GM12892 (cell line): Measurements from ENCODE around the gene PSEN2.
A peak's percentile ranks its signal among the peaks of the same experiment; 100 is the strongest.
"Not testable (repeated sequence)": the region's sequence is repeated elsewhere in the genome, so short reads cannot be mapped to it uniquely, and the experiment has no call there.

Experiments
- DNase-seq: peaks from one replicate; pipeline ENCODE4 v3.0.0; 2011; ENCODE audit not compliant: insufficient read length
- FAIRE-seq: peaks from 2 replicates; lab custom pipeline; 2011; peaks lifted over from hg19 to GRCh38; lab: Jason Lieb, UNC
- POLR2A ChIP-seq: IDR thresholded peaks from 2 replicates; pipeline ENCODE4 v1.6.1; 2011; ENCODE audit warnings: low read depth, low read length, control low read depth
- POLR2AphosphoS5 ChIP-seq: IDR thresholded peaks from 2 replicates; pipeline ENCODE4 v1.6.1; 2011; ENCODE audit warnings: low read depth, low read length, control low read depth
- TAF1 ChIP-seq: IDR thresholded peaks from 2 replicates; pipeline ENCODE4 v1.6.1; 2011; ENCODE audit warnings: low read depth, mild to moderate bottlenecking, control low read depth, low read length, borderline replicate concordance

PSEN2 gene

DNA sequence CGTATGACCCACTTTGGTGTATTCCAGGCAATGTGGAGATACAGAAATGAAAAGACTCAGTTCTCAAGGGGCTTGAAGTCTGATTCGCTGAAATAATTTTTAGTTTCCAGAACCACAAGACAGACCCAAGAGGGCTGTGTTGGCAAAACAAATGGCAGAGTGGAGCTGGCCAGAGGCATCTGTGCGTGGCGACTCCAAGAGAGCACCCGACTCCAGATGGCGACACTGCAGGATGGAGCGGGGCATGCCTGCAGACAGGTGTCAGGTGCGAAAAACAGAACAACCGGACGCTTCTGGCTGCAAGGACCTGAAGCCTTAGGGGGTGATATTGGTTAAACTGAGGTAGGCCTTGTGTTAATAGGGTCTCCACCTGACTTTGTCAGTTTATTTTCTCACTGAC is 38.0 kb downstream of the PSEN2 start:
- FAIRE-seq (no peak), DNase-seq (no peak)
- TF ChIP-seq POLR2AphosphoS5 (no peak), POLR2A (no peak), TAF1 (no peak)

GRCh38 chr1:226908913-226909312 is 38.5 kb downstream of the PSEN2 start:
- FAIRE-seq (no peak), DNase-seq (no peak)
- TF ChIP-seq POLR2AphosphoS5 (no peak), TAF1 (no peak), POLR2A (no peak)

- TF ChIP-seq TAF1 (no peak), POLR2A (no peak), POLR2AphosphoS5 (no peak)
- peak; percentile 84 for FAIRE-seq
- DNase-seq, result peak; percentile 62
Observed at GRCh38 chr1:226912587-226913176, 42.3 kb downstream of the PSEN2 start.

DNA sequence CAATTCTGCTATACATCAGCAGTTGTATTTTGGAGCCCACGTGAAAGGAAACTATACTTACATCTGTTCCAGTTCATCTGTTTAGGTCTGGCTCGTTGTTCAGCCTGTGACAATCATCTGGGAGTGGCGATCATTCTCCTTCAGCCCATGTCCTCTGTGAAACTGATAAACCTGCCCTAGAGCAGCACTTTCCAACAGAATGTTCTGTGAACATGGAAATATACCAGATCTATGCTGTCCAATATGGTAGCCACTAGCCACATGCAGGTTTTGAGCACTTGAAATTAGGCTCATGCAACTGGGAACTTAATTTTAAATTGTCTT is 45.2 kb downstream of the PSEN2 start:
- DNase-seq (no peak), FAIRE-seq (no peak)
- TF ChIP-seq POLR2A, result no peak
- no peak for TF ChIP-seq TAF1
- TF ChIP-seq POLR2AphosphoS5, result no peak

GRCh38 chr1:226916497-226916896 is 46.1 kb downstream of the PSEN2 start:
- DNase-seq (no peak), FAIRE-seq (no peak)
- no peak for TF ChIP-seq POLR2A
- TF ChIP-seq TAF1, result no peak
- TF ChIP-seq POLR2AphosphoS5, result no peak

DNA sequence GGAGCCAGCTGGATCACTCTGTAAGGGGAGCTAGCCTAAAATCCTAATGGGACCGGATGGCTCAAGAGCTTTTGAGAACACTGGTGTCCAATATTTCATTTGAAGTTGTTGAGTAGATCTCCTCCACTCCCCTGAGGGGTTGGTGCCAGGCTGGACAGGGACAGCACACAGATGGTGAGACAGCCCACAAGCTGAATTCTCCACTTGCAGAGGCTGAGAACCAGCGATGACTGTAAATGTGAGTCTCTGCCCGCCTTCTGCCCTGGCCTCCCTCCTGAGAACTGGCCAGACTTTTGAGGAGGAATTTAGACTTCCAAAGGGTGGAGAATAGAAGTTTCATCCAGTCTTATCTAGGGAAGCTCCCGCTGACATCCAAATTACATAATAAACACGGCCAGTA is 49.2 kb downstream of the PSEN2 start:
- FAIRE-seq (no peak), DNase-seq (no peak)

DNA sequence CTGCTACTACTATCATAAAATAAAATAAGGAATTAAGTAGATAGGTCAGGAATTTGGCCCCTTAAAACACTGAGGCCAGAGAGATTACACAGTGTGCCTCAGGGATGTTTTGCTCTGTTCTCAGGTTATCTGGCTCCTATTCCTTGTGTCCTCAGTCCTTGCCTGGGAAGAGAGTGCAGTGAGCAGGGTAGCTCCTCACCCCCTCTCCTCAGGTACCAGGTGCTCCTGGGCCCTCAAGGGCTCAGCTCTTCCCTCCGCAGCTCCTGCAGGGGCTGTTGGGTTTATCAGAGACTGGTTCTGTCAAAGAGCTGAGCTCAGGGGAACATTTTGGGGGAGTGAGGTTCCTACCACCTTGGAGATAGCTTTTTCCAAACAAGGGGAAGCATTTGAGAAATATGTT is 49.6 kb downstream of the PSEN2 start:
- no peak for DNase-seq
- no peak for FAIRE-seq
- no peak for TF ChIP-seq TAF1
- no peak for TF ChIP-seq POLR2A
- no peak for TF ChIP-seq POLR2AphosphoS5

More for the DNA sequence above, 49.2 kb downstream of the PSEN2 start:
- TF ChIP-seq POLR2A (no peak), POLR2AphosphoS5 (no peak), TAF1 (no peak)

GRCh38 chr1:226920446-226920894 is 50.1 kb downstream of the PSEN2 start:
- DNase-seq, result no peak
- TF ChIP-seq POLR2A (no peak), TAF1 (no peak), POLR2AphosphoS5 (no peak)
- no peak for FAIRE-seq

DNA sequence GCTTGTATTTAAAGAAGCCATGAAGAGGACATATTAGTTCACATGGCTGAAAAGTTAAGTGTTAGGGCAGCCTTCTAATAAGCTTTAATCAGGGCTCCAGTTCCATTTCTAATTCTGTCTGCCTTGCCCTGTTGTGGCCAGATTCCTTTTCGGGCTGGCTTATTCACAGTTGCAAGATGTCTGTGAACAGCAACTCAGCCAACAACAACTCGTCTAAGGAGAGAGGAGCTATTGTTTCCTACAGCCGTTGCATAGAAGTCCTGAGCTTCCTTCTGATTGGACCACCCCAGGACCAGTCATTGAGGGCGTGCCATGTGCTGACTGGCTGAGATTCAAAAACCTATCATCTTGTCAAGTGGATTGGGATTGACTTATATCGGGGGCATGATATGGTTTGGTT is 51.1 kb downstream of the PSEN2 start:
- DNase-seq (no peak), FAIRE-seq (no peak)
- TF ChIP-seq POLR2AphosphoS5 (no peak), TAF1 (no peak), POLR2A (no peak)

DNA sequence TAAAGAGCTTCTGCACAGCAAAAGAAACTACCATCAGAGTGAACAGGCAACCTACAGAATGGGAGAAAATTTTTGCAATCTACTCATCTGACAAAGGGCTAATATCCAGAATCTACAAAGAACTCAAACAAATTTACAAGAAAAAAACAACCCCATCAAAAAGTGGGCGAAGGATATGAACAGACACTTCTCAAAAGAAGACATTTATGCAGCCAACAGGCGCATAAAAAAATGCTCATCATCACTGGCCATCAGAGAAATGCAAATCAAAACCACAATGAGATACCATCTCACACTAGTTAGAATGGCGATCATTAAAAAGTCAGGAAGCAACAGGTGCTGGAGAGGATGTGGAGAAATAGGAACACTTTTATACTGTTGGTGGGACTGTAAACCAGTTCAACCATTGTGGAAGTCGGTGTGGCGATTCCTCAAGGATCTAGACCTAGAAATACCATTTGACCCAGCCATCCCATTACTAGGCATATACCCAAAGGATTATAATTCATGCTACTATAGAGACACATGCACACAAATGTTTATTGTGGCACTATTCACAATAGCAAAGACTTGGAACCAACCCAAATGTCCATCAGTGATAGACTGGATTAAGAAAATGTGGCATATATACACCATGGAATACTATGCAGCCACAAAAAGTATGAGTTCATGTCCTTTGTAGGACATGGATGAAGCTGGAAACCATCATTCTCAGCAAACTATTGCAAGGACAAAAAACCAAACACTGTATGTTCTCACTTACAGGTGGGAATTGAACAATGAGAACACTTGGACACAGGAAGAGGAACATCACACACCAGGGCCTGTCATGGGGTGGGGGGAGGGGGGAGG is 59.1 kb downstream of the PSEN2 start:
- not testable (repeated sequence) for DNase-seq, FAIRE-seq

GRCh38 chr1:226934483-226935237 is 64.2 kb downstream of the PSEN2 start:
- DNase-seq, result no peak
- no peak for FAIRE-seq
- no peak for TF ChIP-seq POLR2AphosphoS5
- no peak for TF ChIP-seq POLR2A
- no peak for TF ChIP-seq TAF1
